ENCODE data around the gene SLC1A3. TPM values are rescaled to one million over a fixed set of nuclear protein-coding genes. Genes with fewer than 3 reads are reported as not detected.

Gene SLC1A3
- total RNA-seq, 1 experiment from 2014 or later = 28.9 TPM

GRCh38 chr5:36640949-36641348, 34.5 kb downstream of the SLC1A3 start:
- H3K9me3 ChIP-seq (ENCODE audit: low read depth, low read length, poor library complexity, severe bottlenecking) = no peaks in the 10 kb centered on the region
- no peaks in the 10 kb centered on the region for H3K36me3 ChIP-seq (ENCODE audit: insufficient read depth, low read length, poor library complexity, severe bottlenecking)
- H3K27me3 ChIP-seq (replicated peaks; ENCODE audit: insufficient read depth, low read depth, low read length, poor library complexity) = no peaks in the 10 kb centered on the region
- no peak overlapping the region for H3K4me3 ChIP-seq (ENCODE audit: low read depth, low read length, poor library complexity, severe bottlenecking)
- TF ChIP-seq EZH2 (IDR thresholded peaks at IDR 0.05; ENCODE audit: borderline replicate concordance, low read depth, low read length, poor library complexity, severe bottlenecking) (no peak), CTCF (conservative IDR thresholded peaks at IDR 0.05; ENCODE audit: low read depth, low read length) (no peak)
- no peak overlapping the region for H3K27ac ChIP-seq (ENCODE audit: low read depth, low read length, poor library complexity, severe bottlenecking)
- H3K4me1 ChIP-seq (ENCODE audit: insufficient read depth, low read length, poor library complexity, severe bottlenecking) = peaks cover 8% of the 10 kb centered on the region
- POLR2A ChIA-PET (ENCODE audit: low non-redundant PET) = no interaction called here
- DNase-seq (ENCODE audit: low spot score) = no peak
- BruUV-seq (replicated peaks) = no TSS peak
- CTCF ChIA-PET = no interaction called here
- intact Hi-C loops (cut with micrococcal nuclease; ENCODE audit: unreplicated experiment) = no loop called here

DNA sequence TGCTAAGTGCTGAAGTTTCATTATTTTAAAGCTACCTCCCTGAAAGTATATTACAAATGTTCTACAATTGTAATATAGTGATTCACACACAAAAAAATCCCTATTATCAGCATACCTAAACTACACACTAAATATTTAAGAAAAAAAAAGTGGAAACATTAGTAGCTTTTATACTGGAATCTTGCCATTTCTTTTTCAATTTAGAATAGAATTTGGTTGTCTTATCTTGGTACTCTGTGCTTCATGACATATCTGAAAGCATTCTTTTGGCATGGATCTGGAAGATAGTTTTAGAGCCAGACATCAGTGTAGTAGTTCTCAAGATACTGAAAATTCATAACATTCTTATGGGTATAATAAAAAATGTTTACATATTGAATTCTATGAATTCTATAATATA, 35.0 kb downstream of the SLC1A3 start:
- BruUV-seq (replicated peaks) = no TSS peak
- ChIA-PET CTCF (no interaction called here), POLR2A (ENCODE audit: low non-redundant PET) (no interaction called here)
- Histone ChIP-seq H3K36me3 (ENCODE audit: insufficient read depth, low read length, poor library complexity, severe bottlenecking) (no peaks in the 10 kb centered on the region), H3K27ac (ENCODE audit: low read depth, low read length, poor library complexity, severe bottlenecking) (no peak overlapping the region), H3K4me3 (ENCODE audit: low read depth, low read length, poor library complexity, severe bottlenecking) (no peak overlapping the region), H3K4me1 (ENCODE audit: insufficient read depth, low read length, poor library complexity, severe bottlenecking) (peaks cover 8% of the 10 kb centered on the region), H3K27me3 (replicated peaks; ENCODE audit: insufficient read depth, low read depth, low read length, poor library complexity) (no peaks in the 10 kb centered on the region), H3K9me3 (ENCODE audit: low read depth, low read length, poor library complexity, severe bottlenecking) (no peaks in the 10 kb centered on the region)
- intact Hi-C loops (cut with micrococcal nuclease; ENCODE audit: unreplicated experiment) = no loop called here
- TF ChIP-seq CTCF (conservative IDR thresholded peaks at IDR 0.05; ENCODE audit: low read depth, low read length) (no peak), EZH2 (IDR thresholded peaks at IDR 0.05; ENCODE audit: borderline replicate concordance, low read depth, low read length, poor library complexity, severe bottlenecking) (no peak)
- no peak for DNase-seq (ENCODE audit: low spot score)

- Histone ChIP-seq H3K4me3 (ENCODE audit: low read depth, low read length, poor library complexity, severe bottlenecking) (no peak overlapping the region), H3K27me3 (replicated peaks; ENCODE audit: insufficient read depth, low read depth, low read length, poor library complexity) (no peaks in the 10 kb centered on the region), H3K4me1 (ENCODE audit: insufficient read depth, low read length, poor library complexity, severe bottlenecking) (peaks cover 8% of the 10 kb centered on the region), H3K9me3 (ENCODE audit: low read depth, low read length, poor library complexity, severe bottlenecking) (no peaks in the 10 kb centered on the region), H3K27ac (ENCODE audit: low read depth, low read length, poor library complexity, severe bottlenecking) (no peak overlapping the region), H3K36me3 (ENCODE audit: insufficient read depth, low read length, poor library complexity, severe bottlenecking) (no peaks in the 10 kb centered on the region)
- POLR2A ChIA-PET (ENCODE audit: low non-redundant PET) = no interaction called here
- BruUV-seq (replicated peaks) = no TSS peak
- intact Hi-C loops (cut with micrococcal nuclease; ENCODE audit: unreplicated experiment) = no loop called here
- TF ChIP-seq EZH2 (IDR thresholded peaks at IDR 0.05; ENCODE audit: borderline replicate concordance, low read depth, low read length, poor library complexity, severe bottlenecking) = no peak
- TF ChIP-seq CTCF (conservative IDR thresholded peaks at IDR 0.05; ENCODE audit: low read depth, low read length) = no peak
- CTCF ChIA-PET = no interaction called here
- no peak for DNase-seq (ENCODE audit: low spot score)
Measured at GRCh38 chr5:36642089-36642488, 35.7 kb downstream of the SLC1A3 start.

All from A673 (cell line).